Left ventricle myocardium inferior (tissue), 1 donor: ENCODE results near the gene C5. TPM values are rescaled to one million over a fixed set of nuclear protein-coding genes. Genes with fewer than 3 reads are reported as not detected.
A peak's percentile ranks its signal among the peaks of the same experiment; 100 is the strongest.

Source experiments
- DNase-seq: peaks from one replicate; pipeline ENCODE4 v3.0.0-alpha.2; 2020
- H3K27ac ChIP-seq: fragments of 200-600 bp; replicated peaks from 2 replicates; pipeline ENCODE4 v1.8.0; 2021
- H3K27me3 ChIP-seq: fragments of 200-600 bp; 2 replicates; pipeline ENCODE4 v1.8.0; 2021; ENCODE audit warnings: low read depth
- H3K36me3 ChIP-seq: fragments of 200-600 bp; 2 replicates; pipeline ENCODE4 v1.8.0; 2021
- H3K4me1 ChIP-seq: fragments of 200-600 bp; 2 replicates; pipeline ENCODE4 v1.8.0; 2021
- H3K4me3 ChIP-seq: fragments of 200-600 bp; 2 replicates; pipeline ENCODE4 v1.8.0; 2021; ENCODE audit warnings: mild to moderate bottlenecking, moderate library complexity
- H3K9me3 ChIP-seq: fragments of 200-600 bp; replicated peaks from 2 replicates; pipeline ENCODE4 v1.8.0; 2021
- CTCF ChIP-seq: fragments of 200-600 bp; IDR thresholded peaks from 2 replicates; pipeline ENCODE4 v1.8.0; 2021; ENCODE audit warnings: antibody characterized with exemption, mild to moderate bottlenecking, borderline replicate concordance
- intact Hi-C: fragments of 100-400 bp; cut with micrococcal nuclease; formaldehyde crosslinking; loops from one replicate; pipeline ENCODE4 v1.11.0; 2022
- total RNA-seq: library from RNA; stranded (reverse); fragmentation: NEBNext Ultra II Directional; extraction: Animal tissue kit (Norgen Biotek cat#: 25700); gene quantifications from one replicate; pipeline ENCODE4 v1.2.1, GENCODE V29; 2021
- donor health status: DM: no; HTN: yes; CAD: no; lungs with severe emphysema.

The C5 gene
- total RNA-seq, 1 donor from 2014 or later: 0.63 TPM

- Histone ChIP-seq H3K27me3 (no peaks in the 10 kb centered on the region), H3K4me1 (no peaks in the 10 kb centered on the region), H3K9me3 (no peaks in the 10 kb centered on the region), H3K4me3 (no peak overlapping the region), H3K27ac (no peak overlapping the region), H3K36me3 (no peaks in the 10 kb centered on the region)
- TF ChIP-seq CTCF: no peak
- intact Hi-C loops: no loop called here
- DNase-seq: no peak
Observed at GRCh38 chr9:120970244-120970643, 79.8 kb downstream of the C5 start.

DNA sequence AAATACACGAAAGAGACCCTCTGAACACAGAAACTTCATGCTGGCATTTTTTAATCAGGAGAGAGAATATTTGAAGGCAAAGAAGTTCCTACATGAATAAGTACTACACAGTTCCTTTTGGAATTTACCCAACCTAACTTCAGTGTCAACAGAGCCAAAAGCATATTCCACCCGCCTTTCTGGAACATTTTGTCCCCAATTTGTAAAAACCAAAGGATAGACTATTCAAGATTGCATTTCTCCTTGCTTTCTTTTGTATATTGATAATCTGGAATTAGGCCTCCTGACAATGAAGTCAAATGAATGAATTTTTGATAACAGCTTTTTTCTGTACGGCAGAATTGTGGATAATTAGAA is 84.1 kb downstream of the C5 start:
- no peaks in the 10 kb centered on the region for H3K9me3 ChIP-seq
- no peak for DNase-seq
- no peak overlapping the region for H3K4me3 ChIP-seq
- H3K27ac ChIP-seq: peak overlapping the region; percentile 73
- no peak for TF ChIP-seq CTCF
- no peaks in the 10 kb centered on the region for H3K27me3 ChIP-seq
- H3K36me3 ChIP-seq: no peaks in the 10 kb centered on the region
- intact Hi-C loops: no loop called here
- no peaks in the 10 kb centered on the region for H3K4me1 ChIP-seq

- H3K27me3 ChIP-seq: no peaks in the 10 kb centered on the region
- intact Hi-C loops: no loop called here
- DNase-seq: no peak
- H3K9me3 ChIP-seq: no peaks in the 10 kb centered on the region
- no peaks in the 10 kb centered on the region for H3K36me3 ChIP-seq
- peak overlapping the region; percentile 73 for H3K27ac ChIP-seq
- no peak for TF ChIP-seq CTCF
- H3K4me3 ChIP-seq: no peak overlapping the region
- no peaks in the 10 kb centered on the region for H3K4me1 ChIP-seq
Observed at GRCh38 chr9:120965344-120966012, 84.6 kb downstream of the C5 start.

DNA sequence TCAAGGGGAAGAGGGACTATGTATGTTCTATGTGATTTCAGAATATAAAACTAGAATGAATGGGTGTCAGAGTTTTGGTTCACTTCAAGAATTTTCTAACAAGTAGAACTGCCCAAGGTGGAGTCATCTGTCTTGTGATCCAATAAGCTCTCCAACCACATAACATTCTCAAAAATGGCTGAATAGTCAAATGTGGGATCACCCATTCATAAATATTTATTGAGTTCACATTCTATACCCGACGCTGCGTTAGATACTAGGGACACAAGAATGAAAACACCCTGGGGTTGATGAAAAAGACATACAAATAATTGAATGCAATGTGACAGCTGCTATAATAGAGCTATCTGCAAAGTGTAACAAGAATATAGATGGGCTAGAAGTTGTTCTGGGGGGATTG is 88.1 kb downstream of the C5 start:
- Histone ChIP-seq H3K4me1 (no peaks in the 10 kb centered on the region), H3K9me3 (no peaks in the 10 kb centered on the region), H3K36me3 (no peaks in the 10 kb centered on the region), H3K27ac (no peak overlapping the region), H3K27me3 (no peaks in the 10 kb centered on the region), H3K4me3 (no peak overlapping the region)
- TF ChIP-seq CTCF: no peak
- intact Hi-C loops: no loop called here
- DNase-seq: no peak

GRCh38 chr9:120960001-120960400 is 90.1 kb downstream of the C5 start:
- no peaks in the 10 kb centered on the region for H3K27me3 ChIP-seq
- TF ChIP-seq CTCF: no peak
- intact Hi-C loops: no loop called here

More at GRCh38 chr9:120960001-120960400, 90.1 kb downstream of the C5 start:
- DNase-seq: no peak
- Histone ChIP-seq H3K27ac (no peak overlapping the region), H3K9me3 (no peaks in the 10 kb centered on the region), H3K36me3 (no peaks in the 10 kb centered on the region), H3K4me1 (no peaks in the 10 kb centered on the region), H3K4me3 (no peak overlapping the region)
